Activated CD4-positive, alpha-beta T cell treated with anti-CD3 and anti-CD28 coated beads, Interleukin-2, Interleukin-4, amounts not matched to agents 100 ng/mL and 50 ng/mL, durations not matched to agents 16 hours and 8 hours (primary cell): ENCODE measurements around the gene LGR6.

Source experiments
- DNase-seq: peaks from one replicate; pipeline ENCODE4 v3.0.0-alpha.2; 2020; ENCODE audit warnings: low spot score

The LGR6 gene

GRCh38 chr1:202264726-202265125 is 71.1 kb downstream of the LGR6 start:
- no peak for DNase-seq

- DNase-seq: no peak
Measured at GRCh38 chr1:202266061-202266765, 72.6 kb downstream of the LGR6 start.

GRCh38 chr1:202268032-202268431 is 74.4 kb downstream of the LGR6 start:
- no peak for DNase-seq

- no peak for DNase-seq
Measured at GRCh38 chr1:202268817-202269216, 75.2 kb downstream of the LGR6 start.

GRCh38 chr1:202270871-202271326 is 77.3 kb downstream of the LGR6 start:
- DNase-seq: no peak

- DNase-seq: no peak
Measured at GRCh38 chr1:202272103-202272845, 78.7 kb downstream of the LGR6 start.

GRCh38 chr1:202274611-202275010 is 81.0 kb downstream of the LGR6 start:
- DNase-seq: peak; percentile 30

GRCh38 chr1:202275061-202275770 is 81.6 kb downstream of the LGR6 start:
- no peak for DNase-seq

- DNase-seq: no peak
Measured at GRCh38 chr1:202276081-202276715, 82.6 kb downstream of the LGR6 start.

- DNase-seq: no peak
Measured at GRCh38 chr1:202276920-202277319, 83.3 kb downstream of the LGR6 start.

GRCh38 chr1:202278751-202279150 is 85.2 kb downstream of the LGR6 start:
- DNase-seq: no peak

GRCh38 chr1:202279806-202280205 is 86.2 kb downstream of the LGR6 start:
- no peak for DNase-seq

GRCh38 chr1:202280595-202280994 is 87.0 kb downstream of the LGR6 start:
- DNase-seq: no peak

GRCh38 chr1:202281316-202282024 is 87.9 kb downstream of the LGR6 start:
- DNase-seq: no peak

- no peak for DNase-seq
Measured at GRCh38 chr1:202282025-202282371, 88.4 kb downstream of the LGR6 start.

GRCh38 chr1:202282596-202283283 is 89.1 kb downstream of the LGR6 start:
- no peak for DNase-seq

GRCh38 chr1:202283379-202283844 is 89.8 kb downstream of the LGR6 start:
- DNase-seq: no peak

- no peak for DNase-seq
Measured at GRCh38 chr1:202283991-202284390, 90.4 kb downstream of the LGR6 start.

GRCh38 chr1:202285908-202286307 is 92.3 kb downstream of the LGR6 start:
- no peak for DNase-seq

- DNase-seq: no peak
Measured at GRCh38 chr1:202286622-202287097, 93.1 kb downstream of the LGR6 start.

GRCh38 chr1:202287196-202287595 is 93.6 kb downstream of the LGR6 start:
- DNase-seq: no peak
